Glutamatergic neuron (in vitro differentiated cells): ENCODE measurements around the gene HERPUD2. TPM values are rescaled to one million over a fixed set of nuclear protein-coding genes. Genes with fewer than 3 reads are reported as not detected.

Experiments used
- DNase-seq: peaks from one replicate; pipeline ENCODE4 v3.0.0; 2022
- H3K27ac Mint-ChIP-seq: one replicate; pipeline ENCODE4 v1.8.0; 2020; ENCODE audit warnings: mild to moderate bottlenecking, mixed read lengths, inconsistent platforms; ENCODE audit not compliant: unreplicated experiment
- H3K27me3 Mint-ChIP-seq: one replicate; pipeline ENCODE4 v1.8.0; 2020; ENCODE audit warnings: mild to moderate bottlenecking, moderate library complexity, mixed read lengths, inconsistent platforms; ENCODE audit not compliant: unreplicated experiment
- H3K36me3 Mint-ChIP-seq: one replicate; pipeline ENCODE4 v1.8.0; 2020; ENCODE audit warnings: mild to moderate bottlenecking, mixed read lengths, inconsistent platforms; ENCODE audit not compliant: unreplicated experiment
- H3K4me1 Mint-ChIP-seq: one replicate; pipeline ENCODE4 v1.8.0; 2020; ENCODE audit warnings: mild to moderate bottlenecking, low read depth, mixed read lengths, inconsistent platforms; ENCODE audit not compliant: unreplicated experiment
- H3K4me3 Mint-ChIP-seq: one replicate; pipeline ENCODE4 v1.8.0; 2020; ENCODE audit warnings: mild to moderate bottlenecking, mixed read lengths, inconsistent platforms; ENCODE audit not compliant: unreplicated experiment
- H3K9me3 Mint-ChIP-seq: one replicate; pipeline ENCODE4 v1.8.0; 2020; ENCODE audit warnings: mild to moderate bottlenecking, moderate library complexity, mixed read lengths, inconsistent platforms; ENCODE audit not compliant: unreplicated experiment
- CTCF ChIP-seq: fragments of 200-600 bp; sonication (generic); IDR thresholded peaks from one replicate; pipeline ENCODE4 v1.5.0; 2021; ENCODE audit not compliant: partially characterized antibody, unreplicated experiment
- total RNA-seq: library from RNA; stranded (reverse); fragmentation: NEBNext Ultra II Directional; extraction: Animal tissue kit (Norgen Biotek cat#: 25700); gene quantifications from one replicate; pipeline ENCODE4 v1.2.1, GENCODE V29; 2021; ENCODE audit not compliant: unreplicated experiment

The HERPUD2 gene
- total RNA-seq, 1 donor from 2014 or later, result 28.2 TPM

- Mint-ChIP-seq H3K4me3 (no peak overlapping the region), H3K27ac (no peak overlapping the region), H3K36me3 (no peaks in the 10 kb centered on the region), H3K27me3 (no peaks in the 10 kb centered on the region), H3K4me1 (no peaks in the 10 kb centered on the region), H3K9me3 (no peaks in the 10 kb centered on the region)
- no peak for TF ChIP-seq CTCF
- DNase-seq, result no peak
Observed at GRCh38 chr7:35734001-35734483, 39.1 kb upstream of the HERPUD2 start.

GRCh38 chr7:35731349-35731748 lies 36.4 kb upstream of the HERPUD2 start:
- TF ChIP-seq CTCF, result no peak
- H3K4me3 Mint-ChIP-seq, result no peak overlapping the region
- H3K9me3 Mint-ChIP-seq, result no peaks in the 10 kb centered on the region
- H3K27me3 Mint-ChIP-seq, result no peaks in the 10 kb centered on the region
- no peak overlapping the region for H3K27ac Mint-ChIP-seq
- no peak for DNase-seq
- H3K4me1 Mint-ChIP-seq, result no peaks in the 10 kb centered on the region
- H3K36me3 Mint-ChIP-seq, result no peaks in the 10 kb centered on the region

GRCh38 chr7:35729061-35729783 lies 34.3 kb upstream of the HERPUD2 start:
- Mint-ChIP-seq H3K4me1 (no peaks in the 10 kb centered on the region), H3K27ac (no peak overlapping the region)

GRCh38 chr7:35728412-35729060 lies 33.6 kb upstream of the HERPUD2 start:
- no peaks in the 10 kb centered on the region for H3K27me3 Mint-ChIP-seq
- H3K36me3 Mint-ChIP-seq, result no peaks in the 10 kb centered on the region
- H3K27ac Mint-ChIP-seq, result no peak overlapping the region
- no peak overlapping the region for H3K4me3 Mint-ChIP-seq
- peaks cover 2% of the 10 kb centered on the region for H3K9me3 Mint-ChIP-seq
- no peak for DNase-seq
- no peak for TF ChIP-seq CTCF
- H3K4me1 Mint-ChIP-seq, result no peaks in the 10 kb centered on the region

More at GRCh38 chr7:35729061-35729783, 34.3 kb upstream of the HERPUD2 start:
- DNase-seq, result no peak
- Mint-ChIP-seq H3K36me3 (no peaks in the 10 kb centered on the region), H3K4me3 (no peak overlapping the region), H3K9me3 (peaks cover 2% of the 10 kb centered on the region), H3K27me3 (no peaks in the 10 kb centered on the region)
- TF ChIP-seq CTCF, result no peak

GRCh38 chr7:35727571-35727970 lies 32.6 kb upstream of the HERPUD2 start:
- no peak for TF ChIP-seq CTCF
- no peak for DNase-seq
- no peaks in the 10 kb centered on the region for H3K27me3 Mint-ChIP-seq
- H3K27ac Mint-ChIP-seq, result no peak overlapping the region
- no peaks in the 10 kb centered on the region for H3K4me1 Mint-ChIP-seq
- H3K9me3 Mint-ChIP-seq, result peaks cover 2% of the 10 kb centered on the region
- H3K4me3 Mint-ChIP-seq, result no peak overlapping the region
- no peaks in the 10 kb centered on the region for H3K36me3 Mint-ChIP-seq
